ENCODE results near the gene TUFT1.
A peak's percentile ranks its signal among the peaks of the same experiment; 100 is the strongest.

- TF ChIP-seq CTCF (conservative IDR thresholded peaks at IDR 0.05) (no peak), ZFX (IDR thresholded peaks at IDR 0.05) (peak; percentile 77)
Measured at GRCh38 chr1:151611832-151612500, 71.9 kb downstream of the TUFT1 start, which contains the start of gene SNX27.
